Kidney tubule cell (primary cell): Measurements from ENCODE around the gene PTPRG.

Source experiments
- DNase-seq: peaks from one replicate; pipeline ENCODE4 v3.0.0-alpha.2; 2018; ENCODE audit warnings: low spot score

PTPRG gene

DNA sequence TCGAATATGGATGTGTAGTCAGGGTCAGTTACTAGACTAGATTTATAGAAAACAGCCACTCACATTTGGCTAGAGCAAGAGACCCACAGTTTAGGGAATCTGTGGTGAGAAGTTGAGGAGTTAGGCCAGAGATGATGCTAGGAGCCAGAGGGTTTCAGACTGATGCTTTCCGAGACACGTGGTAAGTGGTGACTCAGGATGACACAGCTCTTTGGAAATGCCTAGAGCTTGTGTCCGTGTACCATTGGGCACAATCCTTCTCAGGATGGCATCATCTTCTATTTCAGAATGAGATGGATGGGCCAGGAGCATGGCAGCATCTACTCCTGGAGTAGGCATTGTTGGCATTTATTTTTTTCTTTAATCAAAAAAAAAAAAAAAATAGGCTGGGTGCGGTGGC is 28.5 kb downstream of the PTPRG start:
- DNase-seq, result peak; percentile 85

DNA sequence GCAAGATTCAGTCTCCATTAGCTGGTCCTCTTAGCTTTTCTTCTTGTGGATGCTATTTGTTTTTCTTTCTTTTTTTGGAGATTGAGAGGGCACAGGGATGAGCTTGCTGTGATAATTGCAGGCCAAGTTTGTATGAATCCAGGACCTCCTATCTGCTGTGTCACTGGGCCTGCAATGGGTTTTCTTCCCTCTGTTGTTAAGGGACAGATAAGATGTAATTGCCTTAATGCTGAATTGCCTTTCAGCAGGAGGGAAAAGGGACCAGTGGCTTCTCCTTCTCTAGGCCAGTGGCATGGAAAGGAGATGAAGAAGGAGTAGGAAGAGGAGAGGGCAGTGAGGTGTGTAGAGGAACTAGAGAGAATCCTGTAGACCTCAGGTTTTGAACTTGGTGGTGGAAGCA is 29.9 kb downstream of the PTPRG start:
- no peak for DNase-seq

DNA sequence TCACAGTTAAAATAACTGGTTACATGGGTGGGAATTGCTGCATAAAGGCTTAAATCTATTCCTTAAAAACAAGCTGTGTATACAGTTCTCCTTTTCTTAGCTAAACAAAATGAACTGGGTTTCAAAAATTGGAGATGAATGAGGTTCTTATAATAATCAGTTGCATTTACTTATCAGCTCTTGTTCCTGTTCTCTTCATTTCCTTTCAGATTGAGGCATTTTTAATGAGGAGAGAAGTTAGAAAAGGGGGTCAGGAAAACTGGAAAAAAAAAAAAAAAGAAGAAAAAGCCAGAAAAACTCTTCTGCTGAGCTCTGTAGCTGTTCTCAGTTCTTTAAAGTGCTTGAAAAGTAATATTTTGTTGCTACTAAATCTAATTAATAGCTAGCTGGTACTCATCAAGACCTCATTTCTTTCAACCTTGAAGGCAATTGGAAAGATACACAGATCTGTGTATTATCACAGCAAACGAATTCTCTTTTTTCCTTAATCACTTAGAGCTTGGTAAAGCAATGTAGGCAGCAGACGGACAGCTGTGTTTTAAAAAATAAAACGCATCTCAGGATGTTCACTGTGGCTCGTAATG is 32.2 kb downstream of the PTPRG start:
- no peak for DNase-seq

DNA sequence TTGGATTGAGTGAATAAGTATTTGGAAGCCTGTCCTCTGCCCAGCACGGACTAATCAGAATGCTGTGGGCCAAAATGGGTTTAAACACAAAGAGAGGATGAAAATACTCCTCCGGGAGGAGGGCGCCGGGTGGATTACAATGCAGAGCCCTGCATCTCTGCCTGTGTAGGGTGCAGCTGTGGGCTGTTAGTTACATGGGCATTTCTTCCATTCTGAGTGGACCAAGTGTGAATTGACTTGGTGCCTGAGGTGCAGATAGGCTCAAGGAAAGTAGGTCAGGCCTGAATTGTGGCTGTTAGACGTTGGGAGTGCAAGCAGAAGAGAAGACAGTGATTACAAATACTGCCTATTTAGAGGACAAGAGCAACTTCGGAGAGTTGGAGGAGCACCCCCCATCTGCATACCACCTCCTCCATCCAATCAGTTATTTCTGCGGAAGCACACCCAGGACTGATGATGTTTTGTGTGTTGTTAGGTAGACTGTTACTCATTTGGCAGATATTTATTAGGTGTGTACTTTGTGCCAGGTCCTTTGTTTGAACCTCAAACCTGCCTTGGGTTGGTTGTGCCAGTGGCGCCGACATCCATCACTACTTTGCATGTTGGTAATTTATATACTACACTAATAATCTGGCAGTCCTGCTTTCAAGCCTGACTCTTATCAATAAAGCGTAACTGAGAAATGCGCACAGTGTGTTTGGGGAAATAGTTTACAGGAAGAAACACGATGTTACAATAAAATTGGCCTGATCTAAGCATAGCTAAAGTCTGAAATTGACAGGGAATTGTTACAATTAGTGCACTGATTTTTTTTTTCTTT is 33.0 kb downstream of the PTPRG start:
- no peak for DNase-seq

DNA sequence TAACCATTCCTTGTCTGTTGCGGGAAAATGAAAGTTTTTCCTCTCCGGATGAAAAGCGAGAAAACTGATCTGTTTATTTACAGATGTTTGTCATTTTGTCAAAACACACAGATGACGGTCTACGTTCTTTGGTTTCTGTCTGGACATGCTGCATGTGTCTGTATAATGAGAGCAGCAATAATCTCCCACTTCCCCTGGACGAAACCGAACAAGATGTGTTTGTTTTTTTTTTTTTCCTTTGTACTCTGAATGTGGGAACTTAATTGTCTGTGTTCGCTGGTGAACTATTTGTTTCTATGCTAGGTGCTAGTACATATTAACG is 33.6 kb downstream of the PTPRG start:
- DNase-seq, result no peak

DNA sequence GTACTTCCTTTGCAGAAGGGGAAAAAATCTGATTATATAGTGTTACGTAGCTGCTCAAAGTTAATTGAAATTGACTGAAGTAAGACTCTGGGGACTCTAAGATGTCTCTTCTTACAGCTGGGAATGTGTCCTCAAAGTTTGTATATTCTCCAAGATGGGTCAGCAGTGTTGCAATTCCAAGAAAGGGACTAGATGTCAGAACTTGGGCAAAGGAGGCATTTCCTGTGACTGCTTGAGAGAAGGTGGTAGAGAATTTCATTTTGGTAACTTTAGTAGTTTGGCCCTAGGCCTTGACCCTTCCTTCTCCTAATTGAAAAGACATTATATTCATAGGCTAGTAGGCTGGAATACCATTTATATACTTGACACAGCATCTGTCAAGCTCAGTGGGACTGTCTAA is 33.9 kb downstream of the PTPRG start:
- DNase-seq, result no peak

DNA sequence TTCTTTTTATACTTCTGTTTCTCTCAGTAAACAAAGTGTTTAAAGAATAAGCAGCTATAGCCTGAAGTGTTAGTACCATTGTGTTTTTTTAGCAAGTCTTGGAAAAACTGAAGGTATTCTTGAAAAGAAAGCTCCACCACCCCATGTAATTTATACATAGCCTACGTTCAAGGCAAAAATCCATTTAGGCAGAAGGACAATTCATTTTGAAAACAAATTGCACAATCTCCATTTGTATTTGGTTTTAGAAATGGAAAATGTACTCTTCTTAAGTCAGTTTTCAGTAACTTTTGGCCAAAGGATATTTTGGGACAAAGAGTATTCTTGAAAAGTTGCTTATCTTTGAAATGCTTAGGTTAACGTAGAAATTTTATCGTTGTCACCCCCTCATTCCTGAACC is 34.5 kb downstream of the PTPRG start:
- DNase-seq, result no peak

DNA sequence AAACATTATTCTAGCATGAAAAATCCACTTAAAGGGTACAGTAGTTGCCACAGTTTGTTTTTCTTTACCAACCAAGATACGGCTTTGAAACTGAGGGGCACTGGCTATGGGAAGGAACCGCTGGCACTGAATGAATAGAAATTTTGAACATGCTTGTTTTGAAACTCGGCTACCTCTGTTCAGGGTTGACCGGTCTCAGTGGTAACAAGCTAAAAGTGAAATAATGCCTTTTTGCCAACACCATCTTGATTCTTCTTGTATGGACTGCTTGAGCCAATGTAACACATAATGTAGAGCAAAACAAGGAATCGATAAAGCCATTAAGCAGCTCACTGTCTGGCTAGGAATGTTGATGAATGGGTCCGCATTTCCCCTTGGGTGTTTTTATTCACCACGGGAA is 36.5 kb downstream of the PTPRG start:
- no peak for DNase-seq

DNA sequence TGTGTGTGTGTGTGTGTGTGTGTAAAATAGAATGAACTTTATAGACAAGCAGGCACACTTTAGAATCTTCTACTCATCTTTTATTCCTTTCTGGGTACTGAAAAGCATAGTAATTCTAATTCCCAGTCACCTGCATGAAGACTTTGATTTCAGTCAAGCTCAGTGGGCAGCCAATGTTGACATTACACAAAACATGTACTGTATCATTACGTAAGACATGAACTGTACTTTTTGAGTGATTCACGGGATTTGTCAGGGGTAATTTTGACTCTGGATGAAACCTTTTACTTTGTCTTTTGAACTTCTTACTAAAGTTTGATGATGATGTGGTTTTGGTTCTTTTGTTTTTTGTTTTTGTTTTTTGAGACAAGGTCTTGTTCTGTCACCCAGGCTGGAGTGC is 38.8 kb downstream of the PTPRG start:
- DNase-seq, result no peak

DNA sequence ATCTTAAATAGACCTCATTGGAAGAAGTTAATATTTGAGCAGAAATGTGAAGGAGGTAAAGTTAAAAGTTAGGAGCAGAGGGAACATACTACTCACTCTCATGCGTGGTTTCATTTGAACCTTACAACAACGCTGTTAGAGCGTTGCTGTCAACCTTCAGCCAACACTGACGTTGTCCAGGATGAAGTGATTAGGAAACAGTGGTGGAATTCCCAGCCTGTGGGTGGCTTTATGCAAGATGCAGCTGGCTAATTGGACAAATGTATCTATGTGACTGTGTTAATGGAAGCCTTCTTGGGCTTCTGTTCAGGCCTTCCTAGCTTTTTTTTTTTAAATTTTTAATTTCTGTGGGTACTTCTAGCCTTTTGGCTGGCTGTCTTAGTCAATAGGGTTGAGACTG is 40.5 kb downstream of the PTPRG start:
- DNase-seq, result no peak

DNA sequence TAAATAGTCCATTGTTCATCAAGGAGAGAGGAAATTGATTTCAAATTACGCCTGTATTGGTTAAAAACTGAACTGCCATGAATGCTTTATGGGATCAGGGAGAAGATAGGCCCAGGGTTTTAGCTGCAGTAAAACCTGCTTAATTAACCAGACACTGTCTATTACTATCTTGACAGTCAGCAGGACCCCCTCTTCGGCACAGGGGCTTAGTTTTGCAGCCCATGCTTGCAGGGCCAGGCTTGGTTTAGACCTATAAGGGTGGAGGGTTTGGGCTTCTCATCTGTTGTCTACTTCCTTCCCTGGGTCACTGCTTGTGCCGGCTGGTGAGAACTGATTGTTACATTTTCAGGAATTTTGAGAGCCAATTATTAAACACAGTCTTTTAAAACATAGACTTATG is 41.1 kb downstream of the PTPRG start:
- no peak for DNase-seq

DNA sequence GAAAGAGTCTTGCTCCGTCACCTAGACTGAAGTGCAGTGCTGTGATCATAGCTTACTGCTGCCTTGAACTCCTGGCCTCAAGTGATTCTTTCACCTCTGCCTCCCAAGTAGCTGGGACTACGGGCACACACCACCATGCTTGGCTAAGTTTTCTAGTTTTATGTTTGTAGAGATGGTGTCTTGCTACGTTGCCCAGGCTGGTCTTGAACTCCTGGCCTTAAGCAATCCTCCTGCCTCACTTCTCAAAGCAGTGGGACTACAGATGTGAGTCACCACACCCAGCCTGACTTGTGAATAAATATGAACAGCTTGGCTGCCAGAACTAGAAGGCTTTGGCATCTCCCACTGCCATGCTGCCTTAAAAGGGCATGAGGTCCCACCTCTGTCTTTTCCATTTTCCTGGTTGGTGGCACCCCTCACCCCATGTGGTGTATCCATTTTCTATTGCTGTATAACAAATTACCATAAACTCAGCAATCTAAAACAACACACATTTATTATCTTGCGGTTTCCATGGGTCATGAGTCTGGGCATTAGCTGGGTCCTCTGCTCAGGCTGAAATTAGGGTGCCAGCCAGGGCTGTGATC is 44.3 kb downstream of the PTPRG start:
- no peak for DNase-seq

DNA sequence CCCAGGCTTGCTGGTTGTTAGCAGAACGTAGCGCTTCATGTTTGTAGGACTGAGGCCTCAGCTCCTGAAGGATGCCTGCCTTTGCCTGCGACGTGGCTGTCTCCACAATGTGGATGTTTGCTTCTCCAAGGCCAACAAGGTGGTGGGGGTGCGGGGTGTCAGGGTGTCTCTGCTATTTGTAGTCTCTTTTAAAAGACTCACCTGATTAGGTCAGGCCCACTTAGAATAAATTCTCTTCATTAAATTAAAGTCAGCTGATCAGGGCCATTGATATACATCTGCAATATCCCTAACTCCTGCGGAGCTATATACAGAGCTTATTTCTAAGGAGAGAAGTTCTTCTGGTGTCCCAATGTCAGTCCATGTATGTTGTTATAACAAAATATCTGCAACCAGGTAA is 44.8 kb downstream of the PTPRG start:
- DNase-seq, result no peak

DNA sequence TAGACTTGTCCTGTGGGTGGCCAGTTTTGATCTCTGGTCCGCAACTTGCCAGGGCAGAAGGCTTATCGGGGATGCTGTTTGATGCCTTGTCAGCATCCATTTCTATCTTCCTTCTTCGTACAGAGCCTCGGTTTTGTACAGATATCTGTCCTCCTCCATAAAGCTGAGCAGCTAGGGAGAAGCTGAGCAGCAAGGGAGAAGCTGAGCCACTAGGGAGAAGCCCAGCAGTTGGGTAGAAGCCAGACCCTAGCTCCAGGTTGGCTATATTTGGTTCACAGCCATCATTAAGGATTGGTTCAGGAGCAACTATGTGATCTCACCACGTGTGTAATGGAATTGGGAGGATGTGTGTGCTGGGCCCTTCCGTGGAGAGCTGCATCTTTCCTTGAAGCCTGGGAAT is 46.7 kb downstream of the PTPRG start:
- DNase-seq, result no peak

DNA sequence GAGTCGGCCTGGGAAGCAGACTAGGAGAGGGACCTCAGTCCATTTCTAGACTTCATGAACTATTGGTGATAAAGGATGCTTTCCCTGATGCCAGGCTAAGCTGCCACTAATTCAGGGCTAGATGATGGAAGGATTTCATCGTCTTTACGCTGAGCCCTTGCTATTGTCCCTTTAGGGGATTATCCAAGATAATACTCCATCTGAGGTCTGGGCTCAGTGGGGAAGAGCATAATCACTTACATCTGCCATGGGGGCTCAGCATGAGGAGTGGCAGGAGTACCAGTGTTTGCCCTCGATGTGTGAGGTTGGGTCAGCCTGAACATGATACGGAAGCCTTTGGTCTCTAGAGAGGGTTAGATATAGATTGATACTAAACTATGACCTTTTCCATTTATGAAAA is 47.3 kb downstream of the PTPRG start:
- no peak for DNase-seq

DNA sequence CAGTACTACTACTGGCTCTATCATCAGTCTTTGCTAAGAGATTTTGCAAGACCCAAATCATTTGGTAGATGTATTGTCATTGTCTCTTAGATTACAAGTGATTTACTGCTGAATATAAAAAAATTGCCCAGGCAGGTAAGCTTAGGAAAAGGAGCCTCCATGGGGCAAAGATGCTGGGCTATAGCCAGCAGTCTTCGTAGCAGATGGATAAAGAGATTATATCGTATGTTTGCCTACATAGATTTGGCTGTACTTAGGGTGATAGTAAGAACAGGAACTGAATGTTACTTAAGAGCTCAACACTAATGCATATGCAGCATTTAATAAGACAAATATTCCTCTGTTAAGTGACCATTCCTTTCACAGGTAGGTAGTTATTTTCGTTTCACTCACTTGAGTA is 48.9 kb downstream of the PTPRG start:
- no peak for DNase-seq

DNA sequence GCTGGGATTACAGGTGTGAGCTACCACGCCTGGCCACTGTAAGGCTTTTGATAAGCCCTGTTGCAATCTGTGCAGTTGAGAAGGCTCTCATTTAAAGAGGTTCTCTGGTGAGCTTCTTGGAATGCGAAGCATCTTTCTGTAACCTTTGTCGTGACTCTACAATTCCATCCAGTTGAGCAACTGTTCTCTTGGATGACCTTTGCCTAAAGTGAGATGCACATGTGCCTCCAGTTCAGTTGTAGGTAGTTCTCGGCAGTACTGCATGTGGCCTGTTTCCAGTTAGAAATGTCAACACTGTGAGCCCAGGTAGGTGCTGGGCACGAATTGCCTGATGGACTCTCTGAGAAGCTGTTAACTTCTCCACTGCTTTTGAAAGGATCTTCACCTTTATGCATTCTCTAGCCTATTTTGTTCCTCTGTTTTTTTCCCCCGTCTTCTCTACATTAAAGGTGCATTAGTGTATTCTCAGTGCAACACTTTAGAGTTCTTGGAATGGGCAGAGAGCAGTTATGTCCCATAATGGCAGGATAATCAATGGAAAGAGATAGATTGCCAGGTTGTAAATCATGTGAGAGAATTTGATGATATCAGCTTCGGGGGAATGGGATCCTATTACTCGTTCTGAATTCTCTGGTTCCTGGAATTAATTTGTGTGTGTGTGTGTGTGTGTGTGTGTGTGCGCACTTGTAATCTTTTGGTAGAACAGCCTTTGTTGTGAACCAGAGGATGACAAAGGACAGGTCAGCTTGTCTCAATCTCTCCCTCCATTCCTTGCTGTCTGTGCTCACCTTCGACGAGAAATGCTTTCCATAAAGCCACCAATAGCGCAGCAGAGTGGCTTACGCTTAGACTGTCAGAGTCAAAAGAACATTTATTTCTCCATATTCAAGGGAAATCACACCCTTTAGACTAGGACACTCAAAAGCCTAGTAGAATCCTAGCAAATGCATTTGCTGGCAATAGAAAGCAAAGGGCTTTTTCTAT is 51.1 kb downstream of the PTPRG start:
- DNase-seq, result peak; percentile 12

DNA sequence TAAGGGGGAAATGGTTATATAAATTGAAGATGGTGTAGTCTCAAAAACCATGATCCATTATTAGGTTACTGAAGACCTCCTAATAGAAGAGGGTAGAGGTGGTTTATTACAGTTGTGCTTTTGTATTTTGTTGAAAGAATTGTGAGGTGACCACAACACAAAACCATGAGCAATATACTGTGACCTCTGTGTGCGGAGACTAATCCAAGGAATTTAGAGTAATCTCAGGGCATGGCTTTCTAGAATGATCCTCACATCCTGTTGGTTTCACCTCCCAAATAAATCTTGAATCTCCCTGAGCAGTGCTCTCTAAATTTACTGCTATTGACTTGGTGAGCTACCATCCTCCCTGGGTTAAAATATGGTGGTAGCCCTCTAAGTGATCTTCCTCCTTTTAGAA is 52.3 kb downstream of the PTPRG start:
- no peak for DNase-seq

DNA sequence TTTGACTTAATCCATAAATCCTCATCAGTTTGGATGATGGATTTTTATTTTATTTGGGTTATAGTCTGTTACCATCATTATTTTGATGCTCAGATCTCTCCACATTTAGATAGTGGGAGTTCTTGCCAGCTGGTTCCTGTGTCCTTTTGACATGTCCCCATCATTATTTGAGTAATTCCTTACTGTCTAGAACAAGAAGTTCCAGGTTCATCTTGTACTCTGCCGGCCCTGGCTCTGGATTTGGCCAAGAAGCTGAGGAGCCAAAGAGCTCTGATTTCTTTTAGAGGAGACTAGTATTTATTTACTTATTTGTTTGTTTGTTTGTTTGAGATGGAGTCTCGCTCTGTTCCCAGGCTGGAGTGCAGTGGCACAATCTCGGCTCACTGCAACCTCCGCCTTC is 54.3 kb downstream of the PTPRG start:
- no peak for DNase-seq

DNA sequence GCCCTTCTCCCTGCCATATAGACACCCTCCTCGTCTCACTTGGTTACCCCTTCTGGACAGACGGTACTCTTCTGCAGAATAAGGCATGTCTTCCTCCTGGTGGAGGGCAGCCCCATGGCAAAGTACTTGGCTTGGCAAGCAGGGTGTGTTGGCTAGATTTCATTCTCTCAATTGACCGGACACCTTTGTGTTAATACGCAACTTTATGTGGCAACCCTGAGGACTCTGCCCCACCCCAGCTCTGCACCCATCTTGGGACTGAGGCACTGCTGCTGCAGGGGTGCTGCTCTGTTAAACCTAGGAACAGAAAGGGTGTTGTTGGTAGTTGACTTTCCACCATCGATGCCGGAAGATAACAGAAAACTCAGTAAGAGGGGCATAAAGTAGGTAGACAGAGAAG is 55.2 kb downstream of the PTPRG start:
- DNase-seq, result no peak

DNA sequence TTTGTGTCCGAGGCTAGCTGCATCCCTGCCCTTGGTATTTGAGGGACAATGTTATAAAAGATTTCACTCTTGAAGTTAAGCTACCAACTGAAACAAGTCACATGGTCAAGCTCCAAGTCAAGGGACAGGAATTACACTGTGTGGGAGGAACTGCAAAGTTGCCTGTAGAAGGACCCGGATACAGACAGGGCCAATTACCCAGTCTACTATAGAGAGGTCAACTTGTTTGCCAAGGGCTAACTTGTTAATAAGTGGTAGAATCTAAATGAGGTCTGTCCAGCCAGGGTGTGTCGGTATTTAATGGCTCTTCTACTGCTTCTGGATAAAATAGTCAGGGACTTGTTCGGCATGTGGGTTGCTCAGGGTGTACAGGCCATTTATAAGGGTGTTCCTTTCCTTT is 55.7 kb downstream of the PTPRG start:
- peak; percentile 55 for DNase-seq

DNA sequence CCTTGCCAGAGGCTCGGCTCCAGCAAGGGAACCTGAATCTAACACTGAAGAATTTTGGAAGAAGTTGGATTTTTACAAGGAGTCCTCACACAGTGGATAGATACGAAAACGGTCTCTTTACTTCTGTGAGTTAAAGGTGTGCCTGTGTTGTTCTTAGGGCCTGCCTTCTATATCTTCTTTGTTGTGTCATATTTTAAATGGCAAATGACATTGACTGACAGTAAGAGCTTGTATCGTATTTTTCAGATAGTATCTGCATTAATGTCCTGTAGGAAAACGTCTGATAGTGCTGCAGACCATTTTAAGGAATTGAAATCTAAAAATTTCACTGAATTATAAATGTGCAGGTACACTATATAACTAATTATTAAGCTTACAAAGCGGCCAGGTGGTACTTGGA is 56.3 kb downstream of the PTPRG start:
- no peak for DNase-seq

DNA sequence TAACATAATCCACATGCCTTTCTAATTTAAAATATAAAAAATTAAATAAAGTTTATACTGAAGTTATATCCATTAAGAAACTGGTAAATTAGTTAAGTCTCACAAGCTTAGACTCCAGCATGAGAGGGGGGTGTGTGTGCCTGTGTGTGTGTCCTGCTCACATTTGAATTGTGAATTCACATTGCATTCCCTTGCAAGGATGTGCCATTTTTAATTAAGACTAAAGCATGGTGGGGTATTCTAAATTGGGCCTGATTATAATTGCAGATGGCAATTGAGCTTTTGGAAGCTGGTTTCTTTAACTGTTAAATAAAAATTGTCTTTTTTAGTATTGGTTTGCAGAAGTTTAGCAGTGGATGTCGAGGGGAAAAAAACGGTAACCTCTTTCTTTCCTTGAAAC is 56.9 kb downstream of the PTPRG start:
- no peak for DNase-seq
